NCI-H748 treated with DMSO at 0.1 percent for 48 hours (cell line): ENCODE data around the gene LOXHD1.

Experiments used
- DNase-seq: peaks from one replicate; lab custom pipeline; 2025; lab: John Stamatoyannopoulos, UW

LOXHD1 gene

DNA sequence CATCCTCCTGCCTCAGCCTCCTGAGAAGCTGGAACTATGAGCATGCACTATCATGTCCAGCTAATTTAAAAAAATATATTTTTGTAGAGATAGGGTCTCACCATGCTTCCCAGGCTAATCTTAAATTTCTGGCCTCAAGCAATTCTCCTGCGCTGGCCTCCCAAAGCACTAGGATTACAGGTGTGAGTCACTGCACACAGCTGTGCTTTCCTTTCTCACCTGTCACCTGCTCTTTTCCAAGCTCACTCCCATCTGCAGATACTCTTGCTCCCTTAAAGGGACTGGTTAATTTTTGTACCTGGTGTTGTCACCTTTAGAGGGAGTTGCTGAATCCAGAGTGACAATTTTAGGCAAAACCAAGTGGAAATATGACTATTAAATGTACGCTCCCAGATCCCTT lies 178.2 kb downstream of the LOXHD1 start:
- DNase-seq = no peak

DNA sequence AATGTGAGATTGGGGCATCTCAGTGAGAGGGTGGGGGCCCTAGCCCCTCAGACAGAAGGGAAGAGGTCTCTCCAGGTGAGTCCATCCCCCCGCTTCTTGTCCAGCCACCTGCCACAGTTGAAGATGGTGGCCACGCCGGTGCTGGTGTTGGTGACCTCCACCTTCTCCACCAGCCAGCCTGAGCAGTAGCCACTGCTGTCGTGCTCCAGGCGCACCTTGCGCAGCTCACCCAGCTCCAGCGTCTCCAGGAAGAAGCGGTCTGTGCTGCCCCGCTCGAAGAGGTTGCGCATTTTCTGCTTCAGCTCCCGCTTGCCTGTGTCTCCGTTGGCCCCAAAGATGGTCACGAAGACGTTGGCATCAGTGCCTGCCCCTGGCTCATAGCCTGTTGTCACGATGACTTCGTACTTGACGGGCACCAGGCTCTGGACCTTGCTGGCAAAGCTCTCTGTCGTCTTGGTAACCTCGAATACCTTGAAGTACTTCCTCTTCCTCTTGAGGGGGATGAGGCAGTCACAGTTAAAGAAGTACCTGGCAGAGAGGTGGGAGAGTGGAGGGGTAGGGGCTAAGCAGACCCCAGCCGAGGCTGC lies 179.5 kb downstream of the LOXHD1 start:
- DNase-seq = no peak

DNA sequence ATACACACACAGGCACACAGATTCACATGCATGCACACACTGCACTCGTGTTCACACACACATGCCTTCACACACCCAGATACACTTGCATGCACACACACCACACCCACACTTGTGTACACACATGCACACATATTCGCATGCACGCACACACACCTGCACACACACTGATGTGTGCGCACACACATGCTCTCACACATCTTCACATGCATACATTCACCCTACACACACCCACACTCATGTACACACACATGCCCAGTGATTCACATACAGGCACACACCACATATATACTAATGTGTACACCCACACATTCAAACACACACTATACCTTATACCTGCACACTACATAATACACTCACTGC lies 181.6 kb downstream of the LOXHD1 start:
- no peak for DNase-seq

DNA sequence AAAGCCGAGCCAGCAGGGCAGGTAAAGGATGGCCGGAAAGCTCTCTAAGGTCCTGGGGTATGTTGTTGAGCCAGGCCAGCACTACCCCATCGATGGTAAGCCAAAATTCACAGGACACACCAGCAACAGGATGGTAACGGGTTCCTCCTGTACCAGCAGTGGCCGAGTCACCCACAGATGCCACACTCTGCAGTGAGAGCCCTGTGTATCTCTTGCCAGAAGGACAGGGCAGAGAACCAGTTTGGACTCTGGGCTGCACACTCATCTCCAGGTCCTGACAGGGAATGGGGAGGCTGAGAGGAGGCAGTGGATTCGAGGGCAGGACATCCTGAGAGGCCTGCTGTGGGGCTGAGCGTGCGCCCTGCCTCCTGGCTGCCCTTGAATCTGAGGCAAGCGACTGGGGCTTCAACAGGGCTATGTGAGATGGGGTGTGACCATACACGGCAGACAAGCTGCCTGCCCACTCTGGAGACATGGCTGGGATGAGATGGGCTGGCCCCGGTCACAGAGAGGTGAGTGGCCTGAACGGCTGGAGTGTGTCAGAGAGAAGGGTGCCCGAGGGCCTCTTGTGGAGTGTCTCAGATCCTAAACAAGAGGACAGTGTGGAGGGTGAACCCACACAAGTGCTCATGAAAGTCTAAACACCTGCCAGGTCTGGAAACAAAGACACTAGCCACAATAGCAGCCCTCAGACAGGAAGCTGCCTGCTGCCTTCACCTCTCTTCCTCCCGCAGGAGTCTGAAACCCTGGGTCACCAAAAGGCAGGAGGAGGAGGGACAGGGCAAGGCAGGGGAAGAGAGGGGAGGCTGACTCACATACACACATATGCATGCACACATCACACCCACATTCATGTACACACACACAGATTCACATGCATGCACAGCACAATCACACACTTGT lies 182.3 kb downstream of the LOXHD1 start:
- no peak for DNase-seq

DNA sequence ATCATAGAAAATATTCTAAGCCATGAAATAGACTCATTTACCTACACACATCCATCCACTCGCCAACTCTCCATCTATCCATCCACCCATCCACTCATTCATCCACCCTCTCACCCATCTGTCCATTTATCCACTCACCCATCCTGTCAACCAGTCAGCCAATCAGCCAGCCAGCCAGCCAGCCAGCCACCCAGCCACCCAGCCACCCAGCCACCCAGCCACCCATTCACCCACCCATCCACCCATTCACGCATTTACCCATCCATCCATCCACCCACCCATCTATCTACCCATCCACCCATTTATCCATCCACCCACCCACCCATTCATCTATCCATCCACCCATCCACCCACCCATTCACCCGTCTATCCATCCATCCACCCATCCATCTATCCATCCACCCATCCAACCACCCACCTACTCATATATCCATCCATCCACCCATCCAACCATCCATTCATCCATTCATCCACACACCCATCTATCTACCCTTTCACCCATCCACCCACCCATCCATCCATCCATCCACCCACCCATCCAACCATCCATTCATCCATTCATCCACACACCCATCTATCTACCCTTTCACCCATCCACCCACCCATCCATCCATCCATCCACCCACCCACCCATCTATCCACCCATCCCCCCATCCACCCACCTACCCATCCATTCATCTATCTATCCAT lies 185.1 kb downstream of the LOXHD1 start:
- DNase-seq = no peak

DNA sequence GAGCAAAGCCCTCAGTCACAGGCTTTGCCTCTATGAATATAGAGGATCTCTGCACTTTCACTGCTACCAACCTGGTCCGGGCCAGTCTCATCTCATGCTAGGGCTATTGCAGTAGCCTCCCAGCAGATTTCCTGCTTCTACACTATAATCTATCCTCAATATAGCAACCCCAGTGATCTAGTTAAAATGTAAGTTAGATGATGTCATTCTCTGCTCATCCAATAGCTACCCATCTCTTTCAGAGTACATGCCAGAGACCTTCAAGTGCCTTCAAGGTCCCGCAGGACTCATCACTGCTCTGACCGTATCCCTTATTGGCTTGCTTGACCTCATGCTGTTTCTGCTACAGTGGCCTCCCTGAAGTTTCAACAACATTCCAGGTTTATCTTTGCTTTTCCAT lies 186.3 kb downstream of the LOXHD1 start:
- DNase-seq = no peak

DNA sequence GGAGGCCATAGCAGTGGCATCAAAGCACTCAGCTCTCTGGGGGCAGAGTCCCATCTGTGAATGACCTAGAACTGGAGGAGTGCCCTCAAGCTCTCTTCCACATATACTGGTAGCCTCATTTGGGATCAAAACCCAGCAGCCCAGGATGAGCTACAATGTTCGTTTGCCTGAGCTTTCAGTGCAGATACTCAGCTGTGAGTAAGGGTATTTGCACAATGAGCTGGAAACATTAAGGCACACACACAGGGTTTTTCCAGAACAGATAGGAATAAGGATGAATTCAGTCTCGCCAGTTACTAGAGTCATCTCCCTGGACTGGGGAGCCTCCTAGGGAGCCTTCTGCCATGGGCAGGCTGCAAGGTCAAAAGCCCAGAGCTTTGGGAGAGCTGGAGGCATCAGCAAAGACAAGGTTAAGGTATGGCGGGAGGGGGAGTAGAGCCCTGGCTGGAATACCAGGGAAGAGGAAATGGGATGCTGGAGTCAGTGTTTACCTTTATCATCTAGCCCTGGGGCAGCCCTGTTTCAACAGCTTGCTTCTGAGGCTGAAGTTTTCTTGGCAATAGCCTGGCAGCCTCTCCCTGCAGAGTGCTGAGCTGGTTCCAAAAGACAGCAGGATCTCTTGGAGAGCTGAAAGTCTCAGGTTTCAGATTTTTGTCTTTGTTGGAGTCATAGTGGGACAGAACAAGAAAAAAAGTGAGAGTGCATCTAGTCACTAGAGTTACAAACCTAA lies 187.7 kb downstream of the LOXHD1 start:
- DNase-seq = no peak

DNA sequence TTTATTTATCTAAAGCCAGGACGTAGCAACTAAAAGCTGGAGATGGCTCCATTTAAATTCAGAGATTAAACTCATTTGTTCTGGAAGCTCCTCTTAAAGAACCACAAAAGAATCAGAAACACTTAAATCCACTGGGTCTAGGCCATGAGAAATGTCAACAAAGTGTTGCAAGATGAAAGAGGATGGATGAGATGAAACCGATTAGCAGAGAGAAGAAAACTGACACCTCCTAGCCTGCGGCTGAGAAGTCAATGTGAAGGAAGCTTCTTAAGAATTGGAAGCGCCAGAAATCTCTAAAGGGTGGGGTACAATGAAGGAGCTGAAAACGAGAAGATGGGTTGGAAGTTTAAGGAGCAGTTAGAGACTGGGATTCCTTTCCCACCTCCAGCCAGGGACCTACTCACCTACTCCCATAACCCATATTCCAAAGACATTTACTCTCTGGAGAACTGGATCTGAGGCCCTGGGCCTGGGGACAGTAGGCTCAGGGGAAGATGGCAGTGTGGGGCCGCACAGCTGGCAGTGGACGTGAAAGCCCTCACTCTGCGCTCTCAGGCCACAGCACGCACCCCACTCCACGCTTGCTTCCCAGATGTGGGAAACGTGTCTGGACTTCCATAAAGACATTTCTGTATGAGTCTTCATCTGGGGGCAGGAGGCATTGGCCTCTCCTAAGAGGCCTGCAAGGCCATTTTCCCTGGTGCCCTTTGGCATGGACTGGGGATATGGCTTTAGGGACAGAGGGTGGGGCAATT lies 188.4 kb downstream of the LOXHD1 start:
- DNase-seq = no peak

DNA sequence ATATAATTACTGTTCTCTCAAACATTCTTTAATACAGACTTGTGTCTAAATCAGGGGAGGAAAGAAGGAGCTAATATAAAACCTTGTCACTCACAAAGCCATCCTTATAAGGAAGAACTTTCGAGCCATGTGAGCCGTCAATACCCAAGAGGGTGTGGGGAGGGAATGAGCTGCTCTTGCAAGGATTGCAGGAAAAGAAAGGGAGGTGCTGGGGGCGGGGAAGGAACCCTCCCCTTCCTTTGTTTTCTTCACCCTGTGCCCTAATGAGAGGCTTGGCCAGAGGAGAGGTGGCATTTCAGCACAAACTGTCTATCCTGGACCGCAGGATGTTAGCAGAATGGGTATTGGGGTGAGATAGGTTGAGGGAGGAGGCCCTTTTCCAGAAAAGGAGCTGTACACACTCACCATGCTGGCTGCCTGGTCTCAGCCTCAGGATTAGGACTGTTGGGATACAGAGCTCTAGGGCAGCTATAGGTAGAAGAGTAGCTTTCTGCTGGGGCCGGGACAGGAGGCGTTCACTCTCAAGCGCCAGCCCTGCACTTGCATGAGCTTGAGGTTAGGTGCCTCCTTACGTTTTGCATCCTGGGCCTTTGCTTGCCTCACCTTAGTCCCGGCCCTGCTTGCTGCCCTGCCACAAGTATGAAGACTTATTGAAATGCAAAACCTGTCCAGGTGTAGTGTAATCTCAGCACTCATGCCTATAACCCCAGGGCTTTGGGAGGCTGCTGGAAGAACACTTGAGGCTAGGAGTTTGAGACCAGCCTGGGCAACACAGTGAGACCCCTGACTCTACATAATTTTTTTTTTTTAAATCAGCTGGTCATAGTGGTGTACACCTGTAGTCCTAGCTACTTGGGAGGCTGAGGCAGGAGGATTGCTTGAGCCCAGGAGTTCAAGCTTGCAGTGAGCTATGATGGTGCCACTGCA lies 190.5 kb downstream of the LOXHD1 start:
- no peak for DNase-seq

DNA sequence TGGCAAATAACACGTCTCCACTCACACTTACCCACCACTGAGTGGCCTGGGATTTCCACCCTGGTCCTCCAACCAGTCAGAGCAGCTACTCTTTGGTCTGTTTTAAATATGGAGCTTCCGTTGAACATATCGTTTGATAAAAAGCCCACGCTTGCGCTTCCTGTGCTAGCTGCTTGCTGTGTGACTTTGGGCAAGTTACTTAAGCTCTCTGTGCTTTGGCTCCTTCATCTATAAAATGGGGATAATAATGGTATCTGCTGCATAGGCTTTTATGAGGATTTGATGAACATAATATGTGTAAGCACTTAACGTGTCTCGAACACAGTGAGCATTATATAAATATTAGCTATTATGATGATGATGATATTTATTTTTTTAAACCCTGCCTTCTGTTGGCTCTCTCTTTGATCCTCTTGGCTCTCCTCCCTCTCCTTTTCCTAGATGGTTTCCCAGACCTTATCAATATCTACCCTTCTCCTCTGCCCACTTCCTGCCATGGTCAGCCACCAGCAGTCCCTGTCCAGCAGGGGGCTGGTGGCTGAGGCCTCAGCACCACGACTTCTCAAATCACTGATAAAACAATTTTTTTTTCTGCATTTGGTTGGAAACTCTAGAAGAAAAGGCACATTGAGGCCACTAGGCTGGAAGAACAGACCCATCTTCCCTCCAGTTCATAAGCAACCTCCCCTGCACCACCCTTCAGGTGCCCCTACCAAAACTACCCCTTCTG lies 191.9 kb downstream of the LOXHD1 start:
- DNase-seq = no peak

DNA sequence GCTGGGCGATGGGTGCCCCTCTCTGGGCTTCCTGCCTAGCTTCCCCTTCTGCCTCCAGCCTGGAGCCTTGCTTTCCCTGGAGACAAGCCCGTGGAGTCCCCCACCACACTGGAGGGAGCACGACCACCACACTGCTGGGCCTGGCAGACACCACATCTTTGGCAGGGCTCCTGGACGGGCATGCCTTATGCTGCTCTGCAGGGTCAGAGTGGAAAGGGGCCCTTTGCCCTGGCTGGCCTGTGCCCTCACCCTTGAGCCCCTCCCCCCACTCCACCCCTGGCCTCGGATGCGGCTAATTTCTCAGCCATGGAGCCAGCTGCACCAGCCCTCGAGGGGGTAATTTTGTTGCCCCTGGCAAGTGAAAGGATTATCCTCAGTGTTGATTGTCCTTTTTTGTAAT lies 194.5 kb downstream of the LOXHD1 start:
- no peak for DNase-seq

DNA sequence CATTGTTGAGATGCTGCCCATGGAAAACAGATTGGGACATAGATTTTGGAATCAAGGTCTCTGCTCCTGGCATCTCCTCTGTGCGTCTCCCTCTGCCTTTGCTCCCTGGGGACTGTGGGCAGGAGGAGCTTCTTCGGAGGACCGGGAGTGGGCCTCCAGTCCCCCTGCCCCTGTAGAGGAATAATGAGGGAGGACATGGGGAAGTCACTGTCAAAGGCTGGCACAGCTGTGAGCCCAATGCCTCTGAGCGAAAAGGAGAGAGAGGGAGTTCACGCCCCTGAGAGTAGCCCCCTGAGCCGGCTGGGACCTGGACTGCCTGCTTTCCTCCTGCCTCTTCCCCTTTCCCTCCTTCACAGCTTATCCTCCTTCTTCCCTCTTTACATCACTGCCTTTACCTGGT lies 195.0 kb downstream of the LOXHD1 start:
- DNase-seq = no peak

DNA sequence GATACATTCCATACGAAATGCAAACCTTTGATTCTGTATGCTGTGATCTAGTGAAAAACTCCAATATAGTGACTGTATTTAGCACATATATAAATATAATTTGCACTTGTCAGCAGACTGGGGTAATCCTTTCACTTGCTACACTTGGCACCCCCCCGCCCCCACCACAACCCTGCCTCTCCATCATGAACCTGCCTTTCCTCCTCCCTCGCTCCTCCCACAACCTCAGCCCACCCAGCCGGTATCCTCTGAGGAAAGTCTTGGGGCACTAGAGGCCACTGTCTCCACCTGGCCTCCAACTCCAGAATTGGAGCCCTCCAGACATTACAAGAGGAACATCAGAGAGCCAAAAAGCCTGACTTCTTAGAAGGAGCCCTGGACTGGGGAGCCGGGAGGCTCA lies 196.3 kb downstream of the LOXHD1 start:
- DNase-seq = no peak

DNA sequence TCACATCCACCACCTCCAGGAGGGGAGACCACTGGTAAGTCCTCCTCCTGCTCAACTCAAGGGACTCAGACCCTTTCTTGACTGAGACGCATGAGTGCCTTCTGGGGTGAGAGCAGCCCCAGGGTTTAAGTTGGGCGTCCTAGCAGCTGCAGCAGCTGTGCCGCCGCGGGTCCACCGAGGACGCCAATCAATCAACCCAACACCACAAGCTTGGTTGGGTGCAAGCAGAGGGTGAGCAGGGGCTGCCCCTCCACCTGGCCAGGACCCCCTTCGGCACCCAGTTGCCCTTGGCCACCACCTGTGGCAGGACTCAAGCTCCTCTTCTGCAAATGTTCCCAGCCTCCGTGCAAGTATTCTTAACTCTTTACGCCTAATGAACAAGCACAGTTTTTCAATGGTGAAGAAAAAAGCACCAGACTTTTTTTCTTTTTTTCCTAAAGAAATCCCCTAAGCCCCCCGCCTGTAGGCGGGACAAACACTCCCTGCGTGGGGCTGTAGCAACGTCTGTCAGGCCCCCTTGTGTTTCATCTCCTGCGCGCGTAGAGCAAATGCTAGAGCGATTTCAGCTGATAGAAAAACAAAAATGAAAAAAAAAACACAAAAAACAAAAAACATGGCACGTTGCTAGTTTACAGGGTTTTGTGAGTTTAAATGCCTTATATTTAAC lies 197.1 kb downstream of the LOXHD1 start:
- no peak for DNase-seq

DNA sequence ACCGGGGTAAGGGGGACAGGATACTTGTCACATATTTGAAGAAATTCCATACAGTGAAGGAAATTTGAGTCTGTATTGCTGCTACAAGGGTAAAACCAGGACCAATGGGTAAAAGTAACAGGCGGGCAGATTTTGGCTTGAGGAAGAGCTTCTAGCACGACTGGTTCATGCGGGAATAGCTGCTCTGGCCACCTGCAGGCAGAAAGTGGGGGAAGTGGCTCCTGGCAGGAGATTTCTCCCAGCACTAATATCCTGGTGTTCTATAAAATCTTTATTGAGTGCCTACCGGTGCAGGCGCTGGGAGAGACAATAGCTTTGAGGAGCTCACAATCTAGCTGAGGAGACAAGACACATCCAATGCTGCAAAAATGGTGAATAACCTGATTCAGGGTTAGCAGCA lies 198.5 kb downstream of the LOXHD1 start:
- no peak for DNase-seq

DNA sequence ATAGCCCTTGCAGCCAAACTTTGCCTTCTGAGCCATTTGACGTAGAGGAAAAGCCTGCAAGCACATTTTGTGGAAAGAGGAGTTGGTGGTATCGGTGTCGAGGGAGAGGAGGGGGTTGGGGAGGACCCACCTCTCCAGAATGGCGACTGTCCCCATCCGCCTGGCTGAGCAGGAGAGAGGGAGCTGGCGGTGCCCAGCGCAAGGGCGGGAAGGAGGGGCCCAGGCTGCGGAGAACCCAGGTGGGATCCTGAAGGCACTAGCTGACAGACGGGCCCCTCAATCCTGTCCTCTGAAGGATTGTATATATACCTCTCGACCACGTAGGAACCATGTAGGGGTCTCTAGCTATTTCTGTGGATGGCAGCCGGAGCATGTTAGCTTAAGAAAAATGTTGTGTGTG lies 200.3 kb downstream of the LOXHD1 start:
- DNase-seq = no peak

DNA sequence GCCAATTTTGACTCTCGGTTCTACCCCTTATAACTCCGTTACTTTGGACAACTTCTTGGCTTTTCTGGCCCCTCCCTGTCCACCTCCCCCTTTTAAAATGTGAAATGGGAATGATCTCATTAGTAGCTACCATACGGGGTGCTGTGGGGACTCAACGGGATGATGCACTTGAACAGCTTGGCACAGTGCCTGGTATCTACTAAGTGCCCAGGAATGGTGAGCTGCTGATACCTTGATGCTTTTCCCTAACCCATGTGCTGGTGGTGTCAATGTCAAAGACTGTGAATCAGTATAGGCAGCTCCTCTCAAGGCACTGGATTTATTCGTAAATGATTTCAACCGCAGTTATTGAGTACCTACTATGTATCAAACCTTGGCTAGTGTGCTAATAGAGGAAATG lies 204.2 kb downstream of the LOXHD1 start:
- DNase-seq = no peak

DNA sequence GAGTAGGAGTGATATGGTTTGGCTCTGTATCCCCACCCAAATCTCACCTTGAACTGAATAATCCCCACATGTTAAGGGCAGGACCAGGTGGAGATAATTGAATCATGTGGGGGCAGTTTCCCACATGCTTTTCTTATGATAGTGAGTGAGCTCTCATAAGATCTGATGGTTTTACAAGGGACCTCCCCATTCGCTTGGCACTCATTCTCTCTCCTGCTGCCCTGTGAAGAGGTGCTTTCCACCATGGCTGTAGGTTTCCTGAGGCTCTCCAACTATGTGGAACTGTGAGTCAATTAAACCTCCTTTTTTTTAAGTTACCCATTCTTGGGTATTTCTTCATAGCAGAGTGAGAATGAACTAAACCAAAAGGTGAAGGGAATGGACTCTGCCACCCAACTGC lies 207.5 kb downstream of the LOXHD1 start:
- DNase-seq = no peak

DNA sequence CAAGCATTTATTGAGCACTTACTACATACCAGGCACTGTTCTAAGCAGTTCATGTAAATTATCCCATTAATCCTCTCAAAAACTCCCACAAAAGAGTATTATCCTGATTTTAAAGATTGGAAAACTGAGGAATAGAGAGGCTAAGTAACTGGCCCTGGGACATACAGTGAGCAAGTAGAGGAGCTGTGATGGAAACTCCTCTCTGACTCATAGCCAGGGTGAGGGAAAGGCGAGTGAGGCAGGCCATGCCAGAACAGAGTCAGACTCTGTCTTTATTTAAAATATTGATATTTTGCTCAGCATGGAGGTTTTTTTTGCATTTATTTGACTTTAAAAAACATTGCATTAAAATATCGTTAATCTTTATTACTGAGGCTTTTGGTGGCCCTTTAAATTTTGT lies 208.0 kb downstream of the LOXHD1 start:
- DNase-seq = no peak

DNA sequence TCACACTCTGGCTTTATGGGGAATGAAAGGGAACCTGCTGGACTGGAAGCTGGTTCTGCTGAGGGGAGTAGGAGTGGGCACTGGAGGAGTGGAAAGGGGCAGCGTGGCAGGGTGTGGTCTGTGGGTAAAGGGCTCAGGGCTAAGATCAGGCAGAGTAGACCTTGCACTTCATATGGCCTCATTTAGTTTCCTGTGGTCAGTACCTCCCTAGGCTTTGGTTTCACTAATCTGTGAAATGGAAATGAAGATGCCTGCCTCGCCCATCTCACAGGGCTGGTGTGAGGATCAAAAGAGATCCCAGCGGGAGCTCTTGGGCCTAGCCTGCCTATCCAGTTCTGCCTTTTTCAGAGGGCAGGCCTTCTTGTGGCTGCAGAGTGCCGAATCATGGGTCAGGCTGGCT lies 208.7 kb downstream of the LOXHD1 start:
- DNase-seq = no peak
